ENCODE results near the gene LRBA.
"Not testable (repeated sequence)": the region's sequence is repeated elsewhere in the genome, so short reads cannot be mapped to it uniquely, and the experiment has no call there.

The LRBA gene

DNA sequence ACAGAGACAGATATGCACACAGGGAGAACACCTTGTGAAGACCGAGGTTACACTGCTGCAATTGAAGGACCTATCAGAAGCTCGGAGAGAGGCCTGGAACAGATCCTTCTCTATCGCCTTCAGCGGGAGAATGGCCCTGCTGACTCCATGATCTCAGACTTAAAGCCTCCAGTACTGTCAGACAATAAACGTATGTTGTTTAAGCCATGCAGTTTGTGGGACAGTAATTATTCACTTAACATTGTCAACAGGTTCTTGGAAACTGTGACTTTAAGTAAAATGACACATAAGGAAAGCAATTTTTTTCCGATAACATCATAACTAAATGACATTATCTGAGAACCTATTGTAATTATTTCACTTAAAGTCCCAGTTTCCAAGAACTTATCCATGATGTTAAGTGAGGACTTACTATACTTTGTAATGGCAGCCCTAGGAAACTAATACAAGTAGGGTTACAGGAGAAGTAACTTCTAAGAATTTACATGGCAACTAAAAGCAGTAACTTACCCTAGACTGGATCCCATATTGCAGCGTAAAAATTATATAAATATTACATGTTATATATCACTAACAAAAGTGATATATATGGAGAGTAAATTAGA lies 613.9 kb downstream of the LRBA start:
- TF ChIP-seq, protein P1, sequence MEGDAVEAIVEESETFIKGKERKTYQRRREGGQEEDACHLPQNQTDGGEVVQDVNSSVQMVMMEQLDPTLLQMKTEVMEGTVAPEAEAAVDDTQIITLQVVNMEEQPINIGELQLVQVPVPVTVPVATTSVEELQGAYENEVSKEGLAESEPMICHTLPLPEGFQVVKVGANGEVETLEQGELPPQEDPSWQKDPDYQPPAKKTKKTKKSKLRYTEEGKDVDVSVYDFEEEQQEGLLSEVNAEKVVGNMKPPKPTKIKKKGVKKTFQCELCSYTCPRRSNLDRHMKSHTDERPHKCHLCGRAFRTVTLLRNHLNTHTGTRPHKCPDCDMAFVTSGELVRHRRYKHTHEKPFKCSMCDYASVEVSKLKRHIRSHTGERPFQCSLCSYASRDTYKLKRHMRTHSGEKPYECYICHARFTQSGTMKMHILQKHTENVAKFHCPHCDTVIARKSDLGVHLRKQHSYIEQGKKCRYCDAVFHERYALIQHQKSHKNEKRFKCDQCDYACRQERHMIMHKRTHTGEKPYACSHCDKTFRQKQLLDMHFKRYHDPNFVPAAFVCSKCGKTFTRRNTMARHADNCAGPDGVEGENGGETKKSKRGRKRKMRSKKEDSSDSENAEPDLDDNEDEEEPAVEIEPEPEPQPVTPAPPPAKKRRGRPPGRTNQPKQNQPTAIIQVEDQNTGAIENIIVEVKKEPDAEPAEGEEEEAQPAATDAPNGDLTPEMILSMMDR (IDR thresholded peaks at IDR 0.05; ENCODE audit: low read length, missing control alignments) = no peak
- DNase-seq (ENCODE audit: low read depth) = no peak
- no peak overlapping the region for H3K4me3 ChIP-seq (replicated peaks; ENCODE audit: low read depth, low read length)

DNA sequence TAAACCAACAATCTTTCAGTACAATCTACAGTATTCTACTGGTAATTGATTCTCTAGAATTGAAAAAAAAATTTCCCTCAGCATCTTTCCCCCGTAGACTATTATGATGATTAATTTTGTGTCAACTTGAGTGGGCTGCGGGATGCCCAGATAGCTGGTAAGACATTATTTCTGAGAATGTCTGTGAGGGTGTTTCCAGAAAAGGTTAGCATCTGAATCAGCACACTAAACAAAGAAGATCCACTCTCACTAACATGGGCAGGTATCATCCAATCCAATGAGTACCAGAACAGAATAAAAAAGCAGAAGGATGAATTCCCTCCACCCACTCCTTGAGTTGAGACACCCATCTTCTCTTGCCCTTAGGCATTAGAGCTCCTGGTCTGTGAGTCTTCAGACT lies 619.2 kb downstream of the LRBA start:
- no peak overlapping the region for H3K4me3 ChIP-seq (replicated peaks; ENCODE audit: low read depth, low read length)
- TF ChIP-seq, protein P1 (IDR thresholded peaks at IDR 0.05; ENCODE audit: low read length, missing control alignments) = no peak
- no peak for DNase-seq (ENCODE audit: low read depth)

DNA sequence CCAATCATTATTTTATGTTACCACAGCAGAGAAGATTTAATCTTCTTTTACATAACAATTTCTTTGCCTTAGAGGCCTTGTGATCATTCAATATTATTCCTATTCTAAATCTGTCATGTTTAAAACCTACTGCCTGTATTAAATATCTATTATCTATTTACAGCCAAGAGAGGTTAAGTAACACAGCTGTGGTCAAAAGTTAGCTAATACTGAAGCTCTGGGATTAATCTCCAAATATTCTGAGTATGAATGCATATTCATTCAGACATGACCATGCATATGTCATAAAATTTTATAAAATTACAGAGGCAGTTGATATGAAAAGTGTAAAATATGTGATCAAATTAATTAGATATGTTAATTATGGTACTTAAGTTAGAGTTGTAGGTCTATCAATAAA lies 621.0 kb downstream of the LRBA start:
- DNase-seq (ENCODE audit: low read depth) = no peak
- no peak overlapping the region for H3K4me3 ChIP-seq (replicated peaks; ENCODE audit: low read depth, low read length)
- TF ChIP-seq, protein P1 (IDR thresholded peaks at IDR 0.05; ENCODE audit: low read length, missing control alignments) = no peak

DNA sequence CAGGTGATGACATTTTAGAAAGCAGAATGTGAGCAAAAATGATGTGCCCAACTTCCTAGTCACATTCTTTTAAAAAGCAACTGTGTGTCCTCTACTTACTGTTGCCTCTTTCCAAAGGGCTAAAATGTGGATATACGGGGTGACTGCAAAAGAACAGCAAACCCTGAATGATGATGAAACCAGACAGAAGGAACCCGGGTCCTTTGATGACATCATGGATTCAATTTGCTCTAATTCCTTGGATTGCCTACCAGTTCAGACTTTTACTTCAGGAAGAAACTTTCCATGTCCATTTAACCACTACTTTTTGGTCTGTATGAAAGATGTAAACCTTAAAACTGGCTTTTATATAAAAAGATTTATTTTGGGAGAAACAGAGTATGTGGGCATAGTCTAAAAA lies 624.0 kb downstream of the LRBA start:
- no peak overlapping the region for H3K4me3 ChIP-seq (replicated peaks; ENCODE audit: low read depth, low read length)
- TF ChIP-seq, protein P1 (IDR thresholded peaks at IDR 0.05; ENCODE audit: low read length, missing control alignments) = no peak
- DNase-seq (ENCODE audit: low read depth) = no peak

DNA sequence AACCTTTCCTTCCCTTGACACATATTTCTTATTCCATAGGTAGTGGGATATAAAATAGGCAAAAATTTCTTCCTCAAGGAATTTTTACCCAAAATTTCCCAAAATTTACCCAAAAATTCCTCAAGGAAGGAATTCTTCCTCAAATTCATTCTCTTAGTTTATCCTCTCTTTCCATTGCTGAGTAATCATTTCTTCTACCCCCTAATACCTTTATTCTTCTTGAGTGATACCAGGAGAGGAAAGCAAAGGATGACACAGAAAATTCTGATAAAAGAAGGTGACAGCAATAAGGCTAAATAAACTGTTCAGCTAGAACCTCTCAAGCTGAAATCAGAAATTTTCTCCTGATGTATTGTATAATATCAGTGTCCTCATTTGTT lies 624.6 kb downstream of the LRBA start:
- no peak for DNase-seq (ENCODE audit: low read depth)
- H3K4me3 ChIP-seq (replicated peaks; ENCODE audit: low read depth, low read length) = no peak overlapping the region
- TF ChIP-seq, protein P1 (IDR thresholded peaks at IDR 0.05; ENCODE audit: low read length, missing control alignments) = no peak

DNA sequence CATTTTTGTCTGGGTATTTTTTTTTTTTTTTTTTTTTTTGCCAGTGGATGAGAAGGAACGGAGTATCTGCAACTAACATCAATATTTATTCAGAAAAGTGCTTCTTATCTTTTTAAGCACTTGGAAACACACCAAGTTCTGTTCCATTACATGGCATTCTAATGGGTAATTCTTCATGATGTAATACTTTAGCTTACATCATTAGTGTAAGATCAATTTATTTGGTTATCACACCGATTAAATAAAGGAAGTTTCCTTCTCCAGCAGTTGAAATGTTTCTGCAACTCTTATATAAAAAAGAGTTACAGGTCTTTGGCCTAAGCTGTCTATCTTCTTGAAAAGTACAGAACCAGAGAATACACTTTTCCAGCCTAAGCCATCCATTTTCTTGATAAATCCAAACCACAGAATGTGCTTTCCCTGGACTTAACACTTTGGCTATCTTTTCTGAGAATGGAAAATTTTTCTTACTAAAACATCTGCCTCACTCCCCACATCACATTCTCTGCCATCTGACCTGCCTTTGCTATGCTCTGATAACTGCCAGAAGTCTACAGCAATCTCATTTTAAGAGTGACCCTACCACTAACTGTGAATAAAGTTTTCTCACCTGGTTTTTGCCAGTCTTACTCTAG lies 625.1 kb downstream of the LRBA start:
- DNase-seq (ENCODE audit: low read depth) = peak; percentile 53
- TF ChIP-seq, protein P1 (IDR thresholded peaks at IDR 0.05; ENCODE audit: low read length, missing control alignments) = no peak
- H3K4me3 ChIP-seq (replicated peaks; ENCODE audit: low read depth, low read length) = no peak overlapping the region

DNA sequence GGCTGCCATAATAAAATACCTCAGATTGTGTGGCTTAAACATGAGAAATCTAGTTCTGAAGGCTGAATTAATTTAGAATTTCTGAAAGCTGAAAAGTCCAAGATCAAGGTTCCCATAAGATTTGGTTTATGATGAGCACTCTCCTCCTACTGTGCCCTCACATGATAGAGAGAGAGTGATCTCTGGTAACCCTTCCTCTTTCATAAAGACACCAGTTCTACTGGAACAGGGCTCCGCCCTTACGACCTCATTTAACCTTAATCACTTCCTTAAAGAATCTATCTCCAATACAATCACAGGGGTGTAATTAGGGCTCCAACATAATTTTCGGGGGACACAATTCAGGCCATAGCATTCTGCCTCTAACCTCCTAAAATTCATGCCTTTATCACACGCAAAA lies 627.1 kb downstream of the LRBA start:
- TF ChIP-seq, protein P1 (IDR thresholded peaks at IDR 0.05; ENCODE audit: low read length, missing control alignments) = no peak
- no peak overlapping the region for H3K4me3 ChIP-seq (replicated peaks; ENCODE audit: low read depth, low read length)
- DNase-seq (ENCODE audit: low read depth) = no peak

DNA sequence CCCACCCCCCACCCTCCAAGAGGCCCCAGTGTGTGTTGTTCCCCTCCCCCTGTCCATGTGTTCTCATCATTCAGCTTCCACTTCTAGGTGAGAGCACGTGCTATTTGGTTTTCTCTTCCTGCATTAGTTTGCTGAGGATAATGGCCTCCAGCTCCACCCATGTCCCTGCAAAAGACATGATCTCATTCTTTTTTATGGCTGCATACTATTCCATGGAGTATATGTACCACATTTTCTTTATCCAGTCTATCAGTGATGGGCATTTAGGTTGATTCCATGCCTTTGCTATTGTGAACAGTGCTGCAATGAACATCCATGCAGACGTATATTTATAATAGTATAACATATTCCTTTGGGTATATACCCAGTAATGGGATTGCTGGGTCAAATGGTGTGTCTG lies 628.7 kb downstream of the LRBA start:
- not testable (repeated sequence) for DNase-seq (ENCODE audit: low read depth); H3K4me3 ChIP-seq (replicated peaks; ENCODE audit: low read depth, low read length)

Data from fibroblast of pulmonary artery (primary cell).